HG03558 (cell line): ENCODE results near the gene TAF8.

Source experiments
- ATAC-seq: cut with Tn5 transposase; IDR thresholded peaks from one replicate; pipeline ENCODE4 v1.9.1; 2021; ENCODE audit warnings: moderate number of reproducible peaks; ENCODE audit not compliant: unreplicated experiment; ENCODE audit errors: extremely low read depth

TAF8 gene

DNA sequence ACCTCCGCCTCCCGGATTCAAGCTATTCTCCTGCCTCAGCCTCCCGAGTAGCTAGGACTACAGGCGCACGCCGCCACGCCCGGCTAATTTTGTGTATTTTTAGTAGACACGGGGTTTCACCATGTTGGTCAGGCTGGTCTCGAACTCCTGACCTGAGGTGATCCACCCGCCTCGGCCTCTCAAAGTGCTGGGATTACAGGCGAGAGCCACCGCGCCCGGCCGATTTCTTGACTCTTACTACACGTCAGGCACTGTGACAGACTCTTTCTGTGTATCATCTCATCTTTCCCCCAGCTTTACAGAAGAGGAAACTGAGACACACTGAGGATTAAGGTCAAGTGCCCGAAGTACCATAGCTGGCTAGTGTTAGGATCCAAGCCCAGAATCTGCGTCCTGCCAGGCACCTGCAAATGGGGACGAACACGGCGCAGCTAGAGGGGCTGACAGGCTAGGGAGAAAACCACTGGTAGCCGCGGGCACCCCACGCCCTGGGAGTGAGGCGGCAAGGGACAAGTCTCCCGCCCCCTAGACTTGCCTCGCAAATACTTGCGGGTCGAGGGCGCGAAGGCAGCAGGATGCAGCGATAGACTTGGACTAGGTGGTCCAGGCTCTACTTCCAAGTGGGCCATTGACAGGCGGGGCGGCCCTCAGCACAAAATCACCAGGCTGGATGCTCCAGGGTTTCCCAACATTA, 1.1 kb upstream of the TAF8 start:
- no peak for ATAC-seq

DNA sequence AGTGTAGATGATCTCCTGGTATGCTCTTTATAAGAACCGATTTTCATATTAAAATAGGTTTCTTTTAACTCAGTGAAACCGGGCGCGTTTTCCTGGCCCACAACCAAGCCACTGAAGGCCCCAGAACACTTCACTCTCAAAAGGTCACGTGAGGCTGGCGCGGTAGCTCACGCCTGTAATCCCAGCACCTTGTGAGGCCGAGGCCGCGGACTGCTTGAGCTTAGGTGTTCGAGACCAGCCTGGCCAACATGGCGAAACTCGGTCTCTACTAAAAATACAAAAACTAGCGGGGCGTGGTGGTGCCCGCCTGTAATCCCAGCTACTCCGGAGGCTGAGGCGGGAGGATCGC, 402 bp upstream of the TAF8 start:
- no peak for ATAC-seq

DNA sequence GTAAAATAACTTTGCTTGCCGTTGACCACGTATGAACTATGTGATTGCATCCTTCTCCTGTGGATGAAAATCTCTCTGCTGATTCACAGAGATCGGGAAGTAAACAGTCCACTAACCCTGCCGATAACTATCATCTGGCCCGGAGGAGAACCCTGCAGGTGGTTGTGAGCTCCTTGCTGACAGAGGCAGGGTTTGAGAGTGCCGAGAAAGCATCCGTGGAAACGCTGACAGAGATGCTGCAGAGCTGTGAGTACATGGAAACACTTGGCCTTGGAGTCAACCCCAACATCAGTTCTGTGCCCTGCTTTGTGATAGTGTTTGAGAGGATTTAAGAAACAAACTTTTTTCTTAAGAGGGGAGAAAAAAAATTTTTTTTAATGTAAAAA, 937 bp downstream of the TAF8 start:
- ATAC-seq: no peak

DNA sequence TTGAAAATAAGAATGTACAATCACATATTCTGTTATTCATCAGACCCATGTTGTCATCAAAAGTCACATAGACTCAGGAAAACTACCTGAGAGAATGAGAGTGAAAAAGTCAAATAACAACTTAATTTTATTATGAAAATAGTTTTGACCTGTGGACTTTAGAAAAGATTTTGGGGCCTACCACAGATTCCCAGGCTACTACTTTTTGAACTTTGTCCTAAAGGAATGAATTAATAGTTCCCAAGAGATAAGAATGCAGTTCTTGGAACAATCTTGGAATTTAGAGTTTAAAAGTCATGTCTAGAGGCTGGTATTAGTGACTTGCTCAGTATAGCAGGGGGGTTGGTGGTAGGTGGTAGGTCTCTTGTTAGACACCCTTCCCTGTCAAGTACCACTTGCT, 3.3 kb downstream of the TAF8 start:
- ATAC-seq: no peak

DNA sequence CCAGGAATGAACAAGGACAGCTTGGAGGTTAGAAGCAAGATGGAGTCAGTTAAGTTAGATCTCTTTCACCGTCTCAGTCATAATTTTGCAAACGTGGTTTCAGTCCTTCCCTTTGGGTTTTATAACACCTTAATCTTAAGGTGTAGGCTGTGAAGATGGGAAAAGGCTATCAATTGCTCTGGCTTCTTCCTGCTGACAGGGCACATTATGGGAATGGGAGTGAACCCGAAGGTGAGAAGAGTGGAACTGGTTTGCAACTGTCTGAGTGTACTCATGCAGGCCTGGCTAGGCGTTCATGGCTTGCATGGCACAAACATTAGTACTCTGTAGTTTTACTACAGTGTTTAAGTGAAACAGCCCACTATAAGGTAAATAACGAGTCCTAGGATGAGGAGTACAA, 9.4 kb downstream of the TAF8 start:
- ATAC-seq: no peak

DNA sequence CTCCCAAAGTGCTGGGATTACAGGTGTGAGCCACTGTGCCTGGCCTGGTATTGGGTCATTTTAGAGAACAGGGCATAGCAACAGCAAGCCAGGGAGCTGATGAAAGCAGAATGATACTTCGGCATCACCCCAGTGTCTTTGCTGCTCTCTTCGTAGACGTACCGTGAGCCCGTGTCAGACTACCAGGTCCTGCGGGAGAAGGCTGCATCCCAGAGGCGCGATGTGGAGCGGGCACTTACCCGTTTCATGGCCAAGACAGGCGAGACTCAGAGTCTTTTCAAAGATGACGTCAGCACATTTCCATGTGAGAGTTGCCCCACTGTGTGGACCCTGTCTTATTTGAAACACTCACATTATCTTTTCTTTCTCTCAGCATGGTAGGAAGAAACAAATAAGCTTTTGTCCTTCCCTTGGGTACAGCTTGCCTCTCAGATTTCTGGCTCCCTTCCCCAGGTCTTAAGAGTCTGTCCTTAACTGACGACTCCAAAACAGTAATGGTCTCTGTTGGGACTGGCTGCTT, 15.9 kb downstream of the TAF8 start:
- ATAC-seq: no peak

DNA sequence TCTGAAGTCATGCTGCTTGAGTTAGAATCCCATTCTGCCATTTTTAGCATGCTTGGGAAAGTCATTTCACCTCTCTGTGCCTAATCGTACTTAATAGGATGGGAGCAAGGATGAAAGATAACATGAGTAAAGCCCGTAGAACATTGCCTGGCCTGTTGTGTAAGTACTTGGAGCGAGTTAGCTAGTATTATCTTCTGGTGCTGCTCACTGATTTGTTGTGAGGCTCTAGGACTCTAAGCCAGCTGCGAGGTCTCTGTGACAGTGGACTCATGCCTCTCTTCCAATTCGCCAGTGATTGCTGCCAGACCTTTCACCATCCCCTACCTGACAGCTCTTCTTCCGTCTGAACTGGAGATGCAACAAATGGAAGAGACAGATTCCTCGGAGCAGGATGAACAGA, 17.8 kb downstream of the TAF8 start:
- ATAC-seq: no peak

DNA sequence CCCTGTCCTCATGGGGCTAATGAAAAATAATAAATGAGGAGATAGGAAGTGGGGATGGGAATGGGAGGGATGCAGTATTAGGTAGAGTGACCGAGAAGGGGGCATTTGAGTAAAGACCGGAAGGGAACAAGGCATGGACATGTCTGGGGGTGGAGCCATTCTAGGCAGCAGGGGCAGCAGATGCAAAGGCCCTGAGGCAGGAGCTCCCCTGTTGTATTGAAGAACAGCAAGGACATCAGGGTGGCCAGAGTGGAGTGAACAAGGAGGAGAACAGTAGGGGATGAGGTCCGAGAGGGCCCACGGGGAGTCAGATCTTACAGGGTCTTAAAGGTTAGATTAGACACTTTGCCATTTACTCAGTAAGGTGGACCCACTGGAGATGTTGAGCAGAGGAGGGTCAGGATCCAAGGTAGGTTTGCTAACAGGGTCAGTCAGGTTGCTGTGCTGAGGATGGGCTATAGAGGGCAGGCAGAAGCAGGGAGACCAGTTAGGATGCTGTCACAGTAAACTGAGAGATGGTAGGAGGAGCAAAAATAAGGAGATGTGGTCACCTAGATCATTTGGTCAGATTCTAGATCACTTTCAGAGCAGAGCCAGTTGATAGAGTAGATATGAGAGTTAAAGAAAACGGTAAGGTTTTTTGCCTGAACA, 18.7 kb downstream of the TAF8 start:
- ATAC-seq: no peak

DNA sequence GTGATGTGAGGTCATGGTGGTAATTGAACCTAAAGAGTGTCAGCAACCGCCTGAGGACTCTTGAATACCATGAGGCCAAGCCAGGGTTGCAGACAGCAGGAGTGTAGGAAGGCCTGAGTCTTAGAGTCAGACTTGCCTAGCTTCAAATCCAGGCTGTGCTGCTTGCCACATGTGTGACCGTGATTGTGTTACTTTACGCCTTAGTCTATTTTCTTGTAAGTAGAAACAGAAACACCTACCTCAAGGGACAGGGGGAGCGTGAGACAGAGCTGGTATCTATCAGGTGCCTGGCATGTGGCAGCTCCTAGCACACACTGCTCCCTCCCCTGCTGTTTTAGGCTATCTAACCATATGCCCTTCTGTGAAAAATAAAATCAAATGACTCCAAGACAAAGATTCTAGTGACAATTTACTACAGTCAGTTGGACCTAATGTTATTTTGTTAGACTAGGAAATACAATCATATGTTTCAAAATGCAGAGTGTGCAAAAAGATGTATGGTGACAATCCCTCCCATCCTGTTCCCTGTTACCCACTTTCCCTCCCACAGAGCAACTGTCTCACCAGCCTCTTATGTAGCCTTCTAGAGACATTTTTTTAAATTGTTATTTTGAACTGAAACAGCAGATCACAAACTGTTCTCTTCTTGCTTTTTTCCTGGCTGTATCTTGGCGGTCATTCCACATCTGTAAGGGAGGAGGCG, 21.7 kb downstream of the TAF8 start:
- ATAC-seq: no peak

DNA sequence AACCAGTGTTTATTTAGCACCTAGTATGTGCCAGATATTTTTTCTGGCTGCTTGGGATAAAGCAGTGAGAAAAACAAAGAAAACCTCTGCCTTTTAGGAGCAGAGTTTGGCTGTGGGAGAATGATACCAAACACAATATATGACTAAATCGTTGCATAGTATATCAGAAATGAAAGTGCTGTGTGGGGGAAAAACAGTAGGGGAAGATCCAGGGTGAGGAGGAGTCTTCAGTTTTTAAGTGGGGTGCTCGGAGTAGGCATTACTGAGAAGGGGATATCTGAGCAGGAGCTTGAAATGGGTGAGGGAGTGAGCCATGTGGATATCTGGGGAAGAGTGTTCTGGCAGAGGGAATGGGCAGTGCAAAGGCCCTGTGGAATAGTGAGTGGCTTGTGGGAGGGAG, 23.0 kb downstream of the TAF8 start:
- no peak for ATAC-seq

DNA sequence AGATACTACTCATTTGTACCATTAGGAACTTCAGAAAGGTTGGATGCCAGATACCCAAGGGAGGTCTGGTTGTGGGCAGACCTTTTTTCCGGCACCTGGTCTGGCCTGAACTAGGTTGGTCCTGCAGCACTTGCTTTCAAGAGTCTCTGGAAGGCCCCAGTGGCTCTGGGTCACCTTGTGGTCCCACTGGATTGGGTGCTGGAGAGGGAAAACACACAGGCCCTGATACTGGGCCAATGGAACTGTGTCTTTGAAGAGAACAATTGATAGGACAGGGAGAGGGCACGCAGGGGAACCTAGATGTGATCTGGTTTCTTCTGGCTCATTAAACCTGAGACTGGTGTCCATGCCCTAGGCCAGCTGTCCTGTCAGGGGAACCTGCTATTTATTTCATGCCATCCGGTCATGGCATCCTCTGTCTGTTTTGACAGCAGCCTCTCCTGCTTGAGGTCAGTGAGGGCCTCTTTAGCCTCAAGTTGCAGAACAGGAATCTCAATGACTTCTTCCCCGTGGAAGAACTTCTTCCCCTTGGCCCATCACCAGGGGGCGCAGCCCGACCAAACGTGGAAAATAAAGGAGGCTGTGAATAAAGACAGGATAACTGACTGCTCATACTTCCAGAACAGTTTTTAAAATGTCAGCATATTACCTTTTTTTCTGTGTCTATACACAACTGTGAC, 25.0 kb downstream of the TAF8 start:
- no peak for ATAC-seq

DNA sequence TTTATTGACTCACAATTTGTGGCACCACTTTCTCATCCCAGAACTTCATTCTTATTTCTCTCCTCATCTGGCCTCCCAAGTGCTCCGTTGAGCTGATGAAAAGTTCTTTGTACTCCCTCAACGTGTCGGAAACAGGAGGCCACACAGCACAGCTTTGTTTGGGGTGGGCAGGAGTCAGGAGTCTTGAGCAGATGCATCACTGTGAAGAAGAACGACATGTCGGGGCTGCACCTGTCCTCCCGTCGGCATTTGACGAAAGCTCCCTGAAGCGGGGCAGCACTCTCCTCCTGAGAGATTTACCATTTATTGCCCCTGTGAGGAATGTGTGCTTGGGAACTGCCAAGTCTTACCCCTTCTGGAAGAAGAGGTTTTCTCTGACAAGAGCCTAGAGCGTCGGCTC, 28.1 kb downstream of the TAF8 start:
- no peak for ATAC-seq

DNA sequence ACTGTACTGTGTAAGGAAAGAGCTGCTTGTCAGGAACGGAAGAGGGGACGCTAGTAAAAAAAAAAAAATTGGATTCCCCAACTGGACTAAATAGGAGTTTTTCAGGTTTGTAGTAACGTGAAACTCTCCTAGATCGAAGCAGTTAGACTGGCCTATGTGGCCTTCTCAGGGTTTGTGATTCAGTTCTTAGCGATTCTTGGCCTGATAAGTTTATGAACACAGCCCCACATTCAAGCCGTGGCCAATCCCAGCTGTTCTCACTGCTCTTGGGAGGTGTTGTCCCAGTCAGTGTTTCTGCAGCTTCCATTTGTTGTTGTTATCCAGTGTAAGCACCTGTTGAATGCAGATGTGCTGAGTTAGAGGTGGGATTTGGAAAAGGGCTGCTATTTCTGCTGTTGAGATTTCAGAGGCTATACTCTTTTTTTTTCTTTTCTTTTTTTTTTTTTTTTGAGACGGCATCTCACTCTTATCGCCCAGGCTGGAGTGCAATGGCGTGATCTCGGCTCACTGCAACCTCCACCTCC, 29.7 kb downstream of the TAF8 start:
- no peak for ATAC-seq

DNA sequence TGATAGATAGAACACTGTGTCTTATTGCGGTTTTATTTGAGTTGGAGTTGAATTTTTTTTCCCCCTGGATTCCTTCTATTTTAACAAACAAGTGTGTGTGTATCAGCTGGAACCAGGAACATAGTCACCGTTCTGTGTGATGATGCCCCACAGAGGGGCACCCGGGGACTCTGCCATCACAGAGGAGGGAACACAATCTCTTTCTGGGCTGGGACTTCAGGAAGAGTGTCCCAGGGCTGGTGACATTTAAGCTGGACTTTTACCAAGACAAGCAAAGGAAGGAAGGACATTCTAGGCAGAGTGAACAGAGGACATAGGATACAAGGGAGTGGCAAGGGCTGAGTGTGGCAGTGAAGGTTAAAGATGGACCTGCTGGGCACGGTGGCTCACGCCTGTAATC, 33.2 kb downstream of the TAF8 start:
- no peak for ATAC-seq

DNA sequence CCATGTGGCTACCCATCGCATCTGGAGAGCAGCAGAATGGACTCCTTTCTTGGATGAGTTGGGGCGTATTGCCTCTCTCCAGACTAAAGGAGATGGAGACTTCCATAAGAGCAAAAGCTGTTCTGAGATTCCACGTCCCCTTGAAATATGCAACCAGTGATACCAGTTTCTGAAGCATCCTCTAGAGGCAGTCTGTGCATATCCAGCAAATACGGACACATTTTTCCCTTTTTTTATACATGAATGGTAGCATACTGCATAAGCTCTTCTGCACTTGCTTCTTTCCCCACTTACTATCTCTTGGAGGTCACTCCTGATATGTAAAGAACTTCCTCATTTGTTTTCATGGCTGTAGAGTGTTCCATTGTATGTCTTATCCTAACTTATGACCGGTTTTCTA, 34.6 kb downstream of the TAF8 start:
- ATAC-seq: no peak

DNA sequence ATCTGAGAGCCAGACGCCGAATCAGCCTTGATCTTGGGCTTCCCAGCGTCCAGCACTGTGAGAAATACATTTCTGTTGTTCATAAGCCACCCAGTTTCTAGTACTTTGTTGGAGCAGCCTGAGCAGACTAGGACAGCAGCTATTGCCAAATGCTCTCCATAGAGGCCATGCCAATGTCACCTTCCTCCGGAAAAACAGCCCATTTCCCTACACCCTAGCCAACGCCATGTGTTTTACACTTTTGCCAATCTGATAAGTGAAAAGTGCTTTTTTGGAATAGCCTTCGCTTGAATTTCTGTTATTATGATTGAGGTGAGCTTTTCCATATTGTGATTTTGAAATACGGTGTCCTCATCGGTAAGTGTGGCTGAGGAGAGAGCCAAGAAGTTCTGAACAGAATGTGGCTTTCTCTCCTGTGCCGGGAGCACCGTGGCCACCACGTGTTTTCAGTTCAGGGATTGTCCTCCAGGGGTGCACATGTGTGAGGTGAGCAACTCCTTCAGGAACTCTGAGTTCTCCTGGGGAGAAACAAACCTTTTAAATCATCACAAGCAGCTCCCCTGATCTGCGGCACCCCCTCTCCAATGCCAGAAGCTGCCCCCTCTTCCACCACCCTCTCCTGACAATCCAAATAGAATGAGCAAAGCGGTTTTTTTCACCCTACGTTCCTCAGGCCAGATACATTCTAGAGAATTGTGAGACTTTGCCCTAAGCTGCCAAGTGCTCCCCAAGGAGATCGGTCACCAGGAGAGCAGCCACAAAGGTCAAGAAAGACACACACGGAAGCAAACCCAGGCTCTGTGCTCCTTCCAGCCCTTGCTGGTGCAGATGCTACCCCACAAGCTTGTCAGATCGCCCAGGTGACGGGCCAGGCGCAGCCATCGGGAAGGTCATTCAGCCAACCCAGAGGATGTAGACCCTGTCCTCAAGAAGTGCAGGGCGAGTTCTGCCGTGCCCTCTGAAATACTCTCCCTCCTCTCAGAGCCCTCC, 36.0 kb downstream of the TAF8 start:
- no peak for ATAC-seq

DNA sequence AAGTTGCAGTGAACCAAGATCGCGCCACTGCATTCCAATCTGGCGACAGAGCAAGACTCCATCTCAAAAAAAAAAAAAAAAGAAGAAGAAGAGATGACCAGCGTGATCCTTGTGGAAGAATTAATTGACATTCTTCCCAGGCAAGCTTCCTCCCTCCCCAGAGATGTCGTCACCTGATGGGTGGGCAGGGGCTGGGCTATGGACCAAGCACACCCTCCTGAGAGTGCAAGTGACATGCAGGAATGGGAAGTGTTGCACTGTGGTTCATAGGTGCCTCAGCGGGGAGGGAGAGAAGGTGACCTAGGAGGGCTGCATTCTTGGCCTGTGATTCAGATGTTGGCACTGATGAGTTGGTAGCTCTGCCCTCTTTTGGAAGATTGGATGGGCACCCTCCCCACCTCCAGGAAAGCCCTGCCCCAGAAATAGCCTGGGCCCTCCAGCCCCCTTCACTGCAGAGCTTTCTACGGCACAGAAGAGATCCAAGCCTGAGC, 37.8 kb downstream of the TAF8 start:
- ATAC-seq: no peak

DNA sequence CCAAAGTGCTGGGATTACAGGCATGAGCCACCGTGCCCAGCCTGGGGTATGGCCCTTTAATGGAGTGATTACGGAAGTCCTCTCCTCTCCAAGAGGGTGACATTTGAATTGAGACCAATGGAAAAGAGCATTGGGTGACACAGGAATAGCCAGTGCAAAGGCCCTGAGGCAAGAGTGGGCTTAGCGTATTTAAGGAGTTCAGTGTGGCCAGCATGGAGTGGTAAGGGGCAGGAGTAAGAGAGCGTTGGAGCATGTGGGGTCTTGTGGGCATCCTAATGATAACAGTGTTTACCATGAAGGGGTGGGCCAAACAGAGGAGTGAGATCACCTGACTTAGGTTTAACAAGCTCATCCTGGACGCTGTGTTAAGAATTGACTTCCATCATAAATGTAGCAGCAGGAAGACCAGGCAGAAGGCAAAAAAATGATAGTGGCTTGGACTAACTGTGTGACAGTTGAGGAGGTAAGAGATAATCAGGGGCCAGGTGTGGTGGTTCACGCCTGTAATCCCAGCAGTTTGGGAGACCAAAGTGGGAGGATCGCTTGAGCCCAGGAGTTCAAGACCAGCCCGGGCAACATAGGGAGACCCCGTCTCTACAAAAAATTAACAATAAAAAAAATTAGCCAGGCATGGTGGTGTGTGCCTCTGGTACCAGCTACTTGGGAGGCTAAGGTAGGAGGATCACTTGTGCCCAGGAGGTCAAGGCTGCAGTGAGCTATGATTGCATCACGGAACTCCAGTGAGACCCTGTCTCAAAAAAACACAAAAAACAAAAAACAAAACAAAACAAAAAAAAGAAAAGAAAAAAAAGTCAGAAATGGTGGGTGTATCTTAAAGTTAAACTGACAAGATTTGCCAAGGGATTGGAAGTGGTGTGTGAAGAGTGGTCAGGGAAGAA, 40.7 kb downstream of the TAF8 start:
- no peak for ATAC-seq

DNA sequence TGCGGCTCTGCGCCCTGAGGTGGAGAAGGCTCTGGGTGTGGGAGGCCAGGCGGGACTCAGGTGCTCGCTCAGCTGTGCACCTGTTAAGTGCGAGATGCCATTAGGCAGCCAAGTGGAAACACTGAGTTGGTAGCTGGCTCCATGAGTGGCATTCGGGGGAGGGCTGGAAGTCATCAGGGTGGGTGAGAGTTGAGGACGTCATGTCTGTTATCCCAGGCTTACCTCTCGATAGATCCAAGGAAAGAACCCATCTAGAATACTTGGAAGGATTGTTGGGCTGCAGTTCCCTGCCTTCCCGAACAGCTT, 41.3 kb downstream of the TAF8 start:
- ATAC-seq: no peak
